Right lung (tissue), 5 donors: ENCODE data around the gene USP30. TPM values are rescaled to one million over a fixed set of nuclear protein-coding genes. Genes with fewer than 3 reads are reported as not detected.

Experiments
- DNase-seq, 2 donors: peaks; one replicate each; pipeline ENCODE4 v3.0.0-alpha.2; 2013
- polyA plus RNA-seq, 5 donors: library from polyadenylated mRNA; unstranded; fragments of 120-200 nt; gene quantifications; one replicate each; pipeline versions ENCODE4 v1.2.1 to v1.2.3, GENCODE V29; 2013; ENCODE audit warnings: inconsistent platforms in 1 of 5, low replicate concordance in 1 of 5; ENCODE audit not compliant: insufficient read length in 5 of 5, insufficient read depth in 1 of 5

Gene USP30
- polyA plus RNA-seq, 5 donors = 20.2 to 29.3 (median 24.6) TPM

GRCh38 chr12:109125791-109126190 lies 73.4 kb downstream of the USP30 start:
- no peak for DNase-seq

GRCh38 chr12:109126784-109127183 lies 74.4 kb downstream of the USP30 start:
- DNase-seq = peak; percentile 52 to 64

- no peak for DNase-seq
These were observed 75.3 kb downstream of the USP30 start for GRCh38 chr12:109127533-109128242.

GRCh38 chr12:109130297-109131153 lies 78.1 kb downstream of the USP30 start:
- no peak for DNase-seq

- no peak for DNase-seq
These were observed 79.0 kb downstream of the USP30 start for GRCh38 chr12:109131154-109132050.

- DNase-seq = no peak
These were observed 82.0 kb downstream of the USP30 start for GRCh38 chr12:109134186-109134917.

GRCh38 chr12:109137055-109137454 lies 84.7 kb downstream of the USP30 start:
- DNase-seq = no peak

Other genes with a start within 250 kb of the USP30 start
- gene SSH1, start 195.0 kb upstream of the USP30 start, polyA plus RNA-seq = 10 to 100 TPM; 17.2 to 25.7 (median 22.1) TPM
- gene DAO, start 172.5 kb upstream of the USP30 start, polyA plus RNA-seq = not detected
- under 1 TPM; 0.04 to 0.28 (median 0.08) TPM for gene SVOP, start 31.5 kb upstream of the USP30 start, polyA plus RNA-seq
- gene ALKBH2, start 40.9 kb downstream of the USP30 start, polyA plus RNA-seq = 10 to 100 TPM; 27.1 to 33.3 (median 28.2) TPM
- 10 to 100 TPM; 45.4 to 57.4 (median 48.4) TPM for gene UNG, start 45.0 kb downstream of the USP30 start, polyA plus RNA-seq
- 10 to 100 TPM in 4 of 5 donors, 1 to 10 TPM in 1; 9.9 to 15.2 (median 13.7) TPM for gene ACACB, start 64.0 kb downstream of the USP30 start, polyA plus RNA-seq